OCI-LY3 (cell line): ENCODE measurements around the gene STK33.
A peak's percentile ranks its signal among the peaks of the same experiment; 100 is the strongest.

Experiments used
- H2AFZ ChIP-seq: fragments of 200-600, 300-600 bp; shearing (Covaris generic); 2 replicates; pipeline ENCODE4 v1.6.0; 2014; ENCODE audit warnings: antibody characterized with exemption, low read depth, low read length
- H3K27ac ChIP-seq: fragments of 200-600, 300-600 bp; sonication (generic); 2 replicates; pipeline ENCODE4 v1.5.1; 2014; ENCODE audit warnings: mild to moderate bottlenecking, low read length, moderate library complexity, mixed read lengths
- H3K27me3 ChIP-seq: fragments of 200-600, 300-600 bp; sonication (generic); 2 replicates; pipeline ENCODE4 v1.6.1; 2014; ENCODE audit warnings: low read depth, low read length, mixed read lengths
- H3K36me3 ChIP-seq: fragments of 200-600, 300-600 bp; sonication (generic); replicated peaks from 2 replicates; pipeline ENCODE3; 2014; ENCODE audit warnings: low read depth, low read length, mixed read lengths
- H3K4me1 ChIP-seq: fragments of 300-600, 200-600 bp; sonication (generic); 2 replicates; pipeline ENCODE4 v1.6.1; 2014; ENCODE audit warnings: low read length, mixed read lengths
- H3K4me2 ChIP-seq: fragments of 200-600, 300-600 bp; sonication (generic); 2 replicates; pipeline ENCODE4 v1.6.1; 2014; ENCODE audit warnings: low read length, mixed read lengths
- H3K4me3 ChIP-seq: fragments of 300-600, 200-600 bp; sonication (generic); 2 replicates; pipeline ENCODE4 v1.5.1; 2014; ENCODE audit warnings: antibody characterized with exemption, mild to moderate bottlenecking, low read length, moderate library complexity
- H3K79me2 ChIP-seq: fragments of 300-600, 200-600 bp; shearing (Covaris generic); 2 replicates; pipeline ENCODE4 v1.6.1; 2014; ENCODE audit warnings: mild to moderate bottlenecking, low read length, mixed read lengths
- H3K9ac ChIP-seq: fragments of 300-600, 200-600 bp; shearing (Covaris generic); 2 replicates; pipeline ENCODE4 v1.6.0; 2014; ENCODE audit warnings: mild to moderate bottlenecking, low read length, moderate library complexity
- H3K9me3 ChIP-seq: fragments of 200-600, 300-600 bp; shearing (Covaris generic); 2 replicates; pipeline ENCODE4 v1.6.1; 2014; ENCODE audit warnings: low read length, mixed read lengths; ENCODE audit not compliant: insufficient read depth
- H4K20me1 ChIP-seq: fragments of 200-600, 300-600 bp; sonication (generic); 2 replicates; pipeline ENCODE4 v1.6.1; 2016; ENCODE audit warnings: low read length, mixed read lengths; ENCODE audit not compliant: insufficient read depth
- EZH2phosphoT487 ChIP-seq: fragments of 200-600 bp; shearing (Covaris generic); IDR thresholded peaks from 2 replicates; pipeline ENCODE4 v1.6.1; 2018; ENCODE audit warnings: antibody characterized with exemption, mixed run types, low read depth
- TF ChIP-seq, protein P1 (sequence below): fragments of 200-600, 300-600 bp; sonication (generic); IDR thresholded peaks from 2 replicates; pipeline ENCODE4 v1.5.1; 2014; ENCODE audit warnings: antibody characterized with exemption, low read length, low read depth

STK33 gene

DNA sequence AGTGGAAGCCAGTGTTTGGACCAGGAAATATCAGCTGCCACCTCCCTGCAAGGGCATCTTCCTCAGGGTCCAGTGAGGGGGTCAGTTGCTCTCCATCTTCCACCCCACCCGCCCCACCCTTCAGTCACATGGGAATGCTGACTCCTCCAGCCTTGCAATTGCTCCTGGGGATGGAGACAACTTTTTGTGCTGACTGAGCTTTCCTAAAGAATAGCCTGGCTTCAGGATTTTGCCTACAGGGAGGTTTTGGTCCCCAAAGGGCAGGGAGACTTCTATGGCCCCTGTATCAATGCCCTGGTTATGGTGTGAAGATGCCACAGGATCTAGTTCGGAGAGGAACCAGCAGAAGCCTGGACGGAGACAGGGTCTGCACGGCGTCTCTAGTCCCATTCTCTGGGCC, 206.3 kb downstream of the STK33 start:
- no peaks in the 10 kb centered on the region for H3K79me2 ChIP-seq
- no peak overlapping the region for H3K4me2 ChIP-seq
- 0 out of 2 replicates have a peak, but pooled peaks cover 10% of the 10 kb centered on the region for H3K27me3 ChIP-seq
- no peak overlapping the region for H3K27ac ChIP-seq
- no peaks in the 10 kb centered on the region for H3K36me3 ChIP-seq
- H2AFZ ChIP-seq, result no peak overlapping the region
- no peak overlapping the region for H3K9ac ChIP-seq
- peaks cover 32% of the 10 kb centered on the region for H3K4me1 ChIP-seq
- no peak for TF ChIP-seq EZH2phosphoT487
- TF ChIP-seq, protein P1, sequence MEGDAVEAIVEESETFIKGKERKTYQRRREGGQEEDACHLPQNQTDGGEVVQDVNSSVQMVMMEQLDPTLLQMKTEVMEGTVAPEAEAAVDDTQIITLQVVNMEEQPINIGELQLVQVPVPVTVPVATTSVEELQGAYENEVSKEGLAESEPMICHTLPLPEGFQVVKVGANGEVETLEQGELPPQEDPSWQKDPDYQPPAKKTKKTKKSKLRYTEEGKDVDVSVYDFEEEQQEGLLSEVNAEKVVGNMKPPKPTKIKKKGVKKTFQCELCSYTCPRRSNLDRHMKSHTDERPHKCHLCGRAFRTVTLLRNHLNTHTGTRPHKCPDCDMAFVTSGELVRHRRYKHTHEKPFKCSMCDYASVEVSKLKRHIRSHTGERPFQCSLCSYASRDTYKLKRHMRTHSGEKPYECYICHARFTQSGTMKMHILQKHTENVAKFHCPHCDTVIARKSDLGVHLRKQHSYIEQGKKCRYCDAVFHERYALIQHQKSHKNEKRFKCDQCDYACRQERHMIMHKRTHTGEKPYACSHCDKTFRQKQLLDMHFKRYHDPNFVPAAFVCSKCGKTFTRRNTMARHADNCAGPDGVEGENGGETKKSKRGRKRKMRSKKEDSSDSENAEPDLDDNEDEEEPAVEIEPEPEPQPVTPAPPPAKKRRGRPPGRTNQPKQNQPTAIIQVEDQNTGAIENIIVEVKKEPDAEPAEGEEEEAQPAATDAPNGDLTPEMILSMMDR, result no peak
- H4K20me1 ChIP-seq, result no peaks in the 10 kb centered on the region
- H3K4me3 ChIP-seq, result no peak overlapping the region
- H3K9me3 ChIP-seq, result no peaks in the 10 kb centered on the region

DNA sequence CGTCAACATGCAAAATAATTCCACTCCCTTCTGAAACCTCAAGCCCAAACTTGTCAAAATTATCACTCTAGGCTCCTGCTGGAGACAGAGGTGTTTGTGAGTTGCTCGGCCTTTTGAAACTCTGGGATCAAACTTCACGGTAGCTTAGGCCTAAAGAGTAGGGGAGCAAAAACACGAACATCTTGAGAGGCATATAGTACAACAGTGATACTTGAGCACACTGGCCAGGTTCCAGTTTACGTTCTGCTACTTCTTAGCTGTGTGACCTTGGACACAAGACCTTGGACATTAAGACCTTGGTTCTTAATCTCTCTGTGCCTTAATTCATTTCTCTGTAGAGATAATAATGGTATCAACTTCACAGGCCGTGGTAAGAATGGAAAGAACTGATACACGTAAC, 206.9 kb downstream of the STK33 start:
- Histone ChIP-seq H3K36me3 (no peaks in the 10 kb centered on the region), H2AFZ (no peak overlapping the region), H3K27ac (no peak overlapping the region), H3K9me3 (no peaks in the 10 kb centered on the region), H4K20me1 (no peaks in the 10 kb centered on the region), H3K4me2 (peak overlapping the region; percentile 93), H3K4me3 (peak overlapping the region; percentile 71), H3K4me1 (peaks cover 32% of the 10 kb centered on the region), H3K27me3 (0 out of 2 replicates have a peak, but pooled peaks cover 10% of the 10 kb centered on the region), H3K79me2 (no peaks in the 10 kb centered on the region), H3K9ac (0 out of 2 replicates have a peak overlapping the region, but pooled peaks have one; percentile 35)
- TF ChIP-seq, protein P1, result no peak
- TF ChIP-seq EZH2phosphoT487, result no peak

DNA sequence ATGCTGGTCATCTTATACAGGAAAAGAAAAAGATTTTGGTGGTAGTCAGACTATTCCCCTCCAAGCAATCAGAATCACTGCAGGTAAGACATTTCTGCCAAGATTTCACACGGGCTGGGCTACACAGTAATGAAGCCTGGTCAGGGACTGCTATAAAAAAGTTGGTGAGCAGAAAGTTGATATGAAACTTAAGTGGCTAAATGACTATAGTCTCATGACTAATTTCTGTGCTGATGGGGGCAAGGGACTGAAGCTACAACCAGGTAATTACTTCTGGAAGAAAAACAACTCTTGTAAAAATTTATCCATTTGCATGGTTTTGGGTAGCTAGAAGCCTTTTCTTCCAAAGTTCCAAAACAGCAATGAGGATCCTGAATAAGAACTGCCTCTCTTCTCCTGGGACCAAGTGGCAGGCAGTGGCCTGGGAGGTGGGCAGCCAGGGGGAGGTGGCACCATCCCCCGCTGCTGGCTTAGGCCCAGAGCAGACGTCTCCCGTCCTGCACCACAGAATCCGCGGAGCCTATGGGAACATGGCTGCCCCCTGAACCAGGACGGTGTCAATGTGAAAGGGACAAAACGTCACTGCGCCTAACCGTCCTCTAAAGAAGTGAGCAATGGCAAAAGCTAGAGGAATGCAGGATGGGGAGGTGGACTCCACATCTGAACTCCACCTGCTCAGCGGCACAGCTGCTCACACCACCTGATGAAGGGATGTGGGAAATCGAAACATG, 207.7 kb downstream of the STK33 start:
- no peak overlapping the region for H2AFZ ChIP-seq
- TF ChIP-seq, protein P1, result no peak
- TF ChIP-seq EZH2phosphoT487, result no peak

DNA sequence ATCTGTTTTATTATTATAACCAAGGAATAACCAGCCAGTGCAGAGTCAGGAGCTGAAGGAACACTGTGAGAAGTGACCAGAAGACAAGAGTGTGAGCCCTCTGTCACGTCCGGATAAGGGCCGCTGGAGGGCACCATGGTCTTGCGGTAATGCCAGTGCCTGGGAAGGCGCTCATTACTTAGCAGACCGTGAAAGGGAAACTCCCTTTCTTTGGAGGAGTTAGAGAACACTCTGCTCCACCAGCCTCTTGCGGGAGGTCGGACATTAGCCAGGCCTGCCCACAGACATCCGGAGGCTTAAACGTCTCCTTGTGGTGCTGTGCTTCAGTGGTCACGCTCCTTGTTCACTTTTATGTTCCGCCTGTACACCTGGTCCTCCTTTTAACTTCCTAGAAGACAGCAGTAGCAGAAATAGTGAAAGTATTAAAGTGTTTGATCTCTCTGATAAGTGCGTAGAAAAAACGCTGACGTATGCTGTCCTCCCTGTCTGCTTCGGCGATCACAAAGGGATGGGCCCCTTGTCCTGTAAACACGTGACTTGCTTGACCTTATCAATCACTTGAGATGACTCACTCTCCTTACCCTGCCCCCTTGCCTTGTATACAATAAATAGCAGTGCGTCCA, 209.7 kb downstream of the STK33 start:
- Histone ChIP-seq H3K36me3 (no peaks in the 10 kb centered on the region), H3K9ac (peak overlapping the region; percentile 48; the same call in 1 of the 2 replicates), H3K27ac (peak overlapping the region; percentile 15; the same call in 1 of the 2 replicates), H2AFZ (0 out of 2 replicates have a peak overlapping the region, but pooled peaks have one; percentile 25), H3K79me2 (no peaks in the 10 kb centered on the region), H3K4me2 (peak overlapping the region; percentile 92), H3K4me3 (peak overlapping the region; percentile 67), H3K27me3 (0 out of 2 replicates have a peak, but pooled peaks cover 10% of the 10 kb centered on the region), H4K20me1 (no peaks in the 10 kb centered on the region), H3K4me1 (peaks cover 32% of the 10 kb centered on the region), H3K9me3 (no peaks in the 10 kb centered on the region)
- TF ChIP-seq, protein P1, result peak; percentile 62
- TF ChIP-seq EZH2phosphoT487, result no peak

More for the DNA sequence above, 207.7 kb downstream of the STK33 start:
- Histone ChIP-seq H3K79me2 (no peaks in the 10 kb centered on the region), H3K27me3 (0 out of 2 replicates have a peak, but pooled peaks cover 10% of the 10 kb centered on the region), H3K4me3 (peak overlapping the region; percentile 71), H4K20me1 (no peaks in the 10 kb centered on the region), H3K36me3 (no peaks in the 10 kb centered on the region), H3K4me1 (peaks cover 32% of the 10 kb centered on the region), H3K4me2 (peak overlapping the region; percentile 93), H3K27ac (peak overlapping the region; percentile 55), H3K9ac (peak overlapping the region; percentile 35; the same call in 1 of the 2 replicates), H3K9me3 (no peaks in the 10 kb centered on the region)
